ENCODE measurements around the gene TTI1. TPM values are rescaled to one million over a fixed set of nuclear protein-coding genes. Genes with fewer than 3 reads are reported as not detected.

Gene TTI1
- total RNA-seq, 4 donors from 2014 or later = 8.2 to 14.2 (median 10.8) TPM

GRCh38 chr20:37973059-37973910 lies 60.0 kb downstream of the TTI1 start:
- Histone ChIP-seq H3K27me3 (no peaks in the 10 kb centered on the region), H3K9me3 (peaks cover 0 to 11% (median 0%) of the 10 kb centered on the region in 4 donors), H3K4me3 (no peak overlapping the region), H3K36me3 (peaks cover 0 to 6% (median 0%) of the 10 kb centered on the region in 3 donors), H3K27ac (no peak overlapping the region), H3K4me1 (no peaks in the 10 kb centered on the region)
- 83 to 90% methylated on average over 12 of the region's 12 CpGs for WGBS, 2 donors
- TF ChIP-seq EP300 (IDR thresholded peaks at IDR 0.05) = no peak
- TF ChIP-seq CTCF (IDR thresholded peaks at IDR 0.05) = no peak
- TF ChIP-seq POLR2A (IDR thresholded peaks at IDR 0.05) = no peak
- DNase-seq (ENCODE audit: low spot score in 2 of 2) = no peak

- DNase-seq (ENCODE audit: low spot score in 2 of 2) = no peak
- peaks cover 0 to 20% (median 4%) of the 10 kb centered on the region in 4 donors for H3K9me3 ChIP-seq
- H3K4me3 ChIP-seq = no peak overlapping the region
- TF ChIP-seq POLR2A (IDR thresholded peaks at IDR 0.05) (no peak), CTCF (IDR thresholded peaks at IDR 0.05) (no peak), EP300 (IDR thresholded peaks at IDR 0.05) (no peak)
- no peak overlapping the region for H3K27ac ChIP-seq
- no peaks in the 10 kb centered on the region for H3K27me3 ChIP-seq
- H3K4me1 ChIP-seq = no peaks in the 10 kb centered on the region
- peaks cover 0 to 6% (median 0%) of the 10 kb centered on the region in 3 donors for H3K36me3 ChIP-seq
- whole genome bisulfite sequencing, 2 donors = 86 to 91% methylated on average over 7 of the region's 7 CpGs
Measured at GRCh38 chr20:37972256-37973058, 60.8 kb downstream of the TTI1 start.

GRCh38 chr20:37971561-37972127 lies 61.6 kb downstream of the TTI1 start:
- TF ChIP-seq EP300 (IDR thresholded peaks at IDR 0.05) (no peak), POLR2A (IDR thresholded peaks at IDR 0.05) (no peak), CTCF (IDR thresholded peaks at IDR 0.05) (no peak)
- 90% methylated on average over 5 of the region's 5 CpGs for WGBS, 2 donors
- Histone ChIP-seq H3K9me3 (peaks cover 0 to 28% (median 5%) of the 10 kb centered on the region in 4 donors), H3K4me3 (no peak overlapping the region), H3K27me3 (no peaks in the 10 kb centered on the region), H3K36me3 (peaks cover 0 to 6% (median 0%) of the 10 kb centered on the region in 3 donors), H3K27ac (no peak overlapping the region), H3K4me1 (no peaks in the 10 kb centered on the region)
- DNase-seq (ENCODE audit: low spot score in 2 of 2) = no peak

- H3K36me3 ChIP-seq = peaks cover 0 to 6% (median 0%) of the 10 kb centered on the region in 3 donors
- H3K27ac ChIP-seq = no peak overlapping the region
- no peak for TF ChIP-seq CTCF (IDR thresholded peaks at IDR 0.05)
- peaks cover 0 to 34% (median 5%) of the 10 kb centered on the region in 4 donors for H3K9me3 ChIP-seq
- no peak overlapping the region for H3K4me3 ChIP-seq
- no peaks in the 10 kb centered on the region for H3K4me1 ChIP-seq
- H3K27me3 ChIP-seq = no peaks in the 10 kb centered on the region
- no peak for DNase-seq (ENCODE audit: low spot score in 2 of 2)
Measured at GRCh38 chr20:37970856-37971245, 62.4 kb downstream of the TTI1 start.

Data from tibial nerve (tissue), 4 donors.